Activated CD8-positive, alpha-beta T cell treated with anti-CD3 and anti-CD28 coated beads, Interleukin-2, amount 10 ng/mL, durations not matched to agents 7 days and 5 days (primary cell): ENCODE measurements around the gene CABLES1. TPM values are rescaled to one million over a fixed set of nuclear protein-coding genes. Genes with fewer than 3 reads are reported as not detected.

ENCODE experiments used
- ATAC-seq: fragments of 150-1000 bp; cut with Tn5 transposase; one replicate; pipeline ENCODE4 v1.10.0; 2021; ENCODE audit warnings: moderate library complexity
- CTCF ChIA-PET: fragments of 350-600 bp; sonication (Branson Sonifier 250); formaldehyde crosslinking; loops from one replicate; lab custom pipeline; 2021; ENCODE audit warnings: antibody characterized with exemption; lab: Charles Lee
- POLR2A ChIA-PET: fragments of 350-600 bp; sonication (Branson Sonifier 250); formaldehyde crosslinking; loops from one replicate; lab custom pipeline; 2021; ENCODE audit warnings: antibody characterized with exemption; lab: Charles Lee
- DNase-seq: peaks from one replicate; pipeline ENCODE4 v3.0.0-alpha.2; 2020
- H3K27ac Mint-ChIP-seq: one replicate; pipeline ENCODE4 v1.8.0; 2021; ENCODE audit warnings: mild to moderate bottlenecking, mixed read lengths
- H3K27me3 Mint-ChIP-seq: one replicate; pipeline ENCODE4 v1.8.0; 2021; ENCODE audit warnings: low read depth, mixed read lengths
- H3K36me3 Mint-ChIP-seq: one replicate; pipeline ENCODE4 v1.8.0; 2021; ENCODE audit warnings: low read depth, mixed read lengths
- H3K4me1 Mint-ChIP-seq: one replicate; pipeline ENCODE4 v1.8.0; 2021; ENCODE audit warnings: low read depth, mixed read lengths
- H3K4me3 Mint-ChIP-seq: one replicate; pipeline ENCODE4 v1.8.0; 2021; ENCODE audit warnings: mild to moderate bottlenecking, mixed read lengths
- H3K9me3 Mint-ChIP-seq: one replicate; pipeline ENCODE4 v1.8.0; 2022; ENCODE audit warnings: mixed read lengths; ENCODE audit not compliant: insufficient read depth
- total RNA-seq, 2 experiments: library from RNA; stranded (reverse); gene quantifications; one replicate each; pipeline ENCODE4 v1.2.3, GENCODE V29; 2021

The CABLES1 gene
- total RNA-seq, 2 experiments from 2014 or later = 2.3 to 2.7 TPM

- H3K4me3 Mint-ChIP-seq = no peak overlapping the region
- no peaks in the 10 kb centered on the region for H3K36me3 Mint-ChIP-seq
- H3K4me1 Mint-ChIP-seq = peaks cover 15% of the 10 kb centered on the region
- H3K27ac Mint-ChIP-seq = no peak overlapping the region
- ATAC-seq (no peak), DNase-seq (no peak)
- H3K27me3 Mint-ChIP-seq = no peaks in the 10 kb centered on the region
- POLR2A ChIA-PET = no interaction called here
- CTCF ChIA-PET = no interaction called here
- H3K9me3 Mint-ChIP-seq = no peaks in the 10 kb centered on the region
Measured at GRCh38 chr18:23193742-23194141, 58.5 kb downstream of the CABLES1 start.

DNA sequence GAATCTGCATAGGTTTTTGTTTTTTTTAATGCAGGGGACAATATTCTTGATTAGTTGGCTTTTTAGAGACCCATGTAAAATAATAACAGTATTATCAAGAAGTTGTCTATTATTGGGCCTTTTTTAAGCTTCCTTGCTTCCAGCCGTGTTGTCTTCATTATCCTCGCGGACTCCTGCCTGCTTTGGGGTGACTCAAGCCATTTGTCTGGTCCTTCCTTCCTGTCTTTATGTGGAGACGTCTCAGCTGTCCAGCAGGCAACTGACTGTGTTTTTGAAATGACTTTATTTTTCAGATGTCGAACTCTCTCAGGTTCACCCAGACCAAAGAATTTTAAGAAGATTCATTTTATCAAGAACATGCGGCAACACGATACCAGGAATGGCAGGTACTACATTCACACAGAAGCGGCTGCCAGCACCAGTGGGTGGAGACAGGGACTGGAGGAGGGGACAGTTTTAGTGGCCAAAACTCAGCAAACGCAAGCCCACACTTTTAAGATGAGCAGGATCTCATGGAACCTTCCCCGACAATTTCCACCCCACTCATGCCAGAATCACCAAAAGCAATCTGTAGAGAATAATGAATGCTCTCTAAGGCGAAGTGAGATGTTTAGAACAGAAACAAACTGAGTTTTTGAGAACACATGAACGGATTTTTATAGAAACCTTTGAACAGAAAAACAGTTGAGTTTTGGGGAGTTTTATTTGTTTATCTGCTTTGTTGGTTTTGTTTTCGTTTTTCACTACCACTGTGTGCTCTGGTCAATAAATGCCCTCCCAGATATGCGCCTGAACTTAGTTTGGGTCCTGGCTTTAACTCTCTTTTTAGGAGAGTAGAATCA lies 59.1 kb downstream of the CABLES1 start:
- ChIA-PET CTCF (no interaction called here), POLR2A (no interaction called here)
- H3K27ac Mint-ChIP-seq = no peak overlapping the region
- no peak overlapping the region for H3K4me3 Mint-ChIP-seq
- no peak for ATAC-seq
- no peak for DNase-seq
- no peaks in the 10 kb centered on the region for H3K27me3 Mint-ChIP-seq
- no peaks in the 10 kb centered on the region for H3K36me3 Mint-ChIP-seq
- peaks cover 15% of the 10 kb centered on the region for H3K4me1 Mint-ChIP-seq
- H3K9me3 Mint-ChIP-seq = no peaks in the 10 kb centered on the region

DNA sequence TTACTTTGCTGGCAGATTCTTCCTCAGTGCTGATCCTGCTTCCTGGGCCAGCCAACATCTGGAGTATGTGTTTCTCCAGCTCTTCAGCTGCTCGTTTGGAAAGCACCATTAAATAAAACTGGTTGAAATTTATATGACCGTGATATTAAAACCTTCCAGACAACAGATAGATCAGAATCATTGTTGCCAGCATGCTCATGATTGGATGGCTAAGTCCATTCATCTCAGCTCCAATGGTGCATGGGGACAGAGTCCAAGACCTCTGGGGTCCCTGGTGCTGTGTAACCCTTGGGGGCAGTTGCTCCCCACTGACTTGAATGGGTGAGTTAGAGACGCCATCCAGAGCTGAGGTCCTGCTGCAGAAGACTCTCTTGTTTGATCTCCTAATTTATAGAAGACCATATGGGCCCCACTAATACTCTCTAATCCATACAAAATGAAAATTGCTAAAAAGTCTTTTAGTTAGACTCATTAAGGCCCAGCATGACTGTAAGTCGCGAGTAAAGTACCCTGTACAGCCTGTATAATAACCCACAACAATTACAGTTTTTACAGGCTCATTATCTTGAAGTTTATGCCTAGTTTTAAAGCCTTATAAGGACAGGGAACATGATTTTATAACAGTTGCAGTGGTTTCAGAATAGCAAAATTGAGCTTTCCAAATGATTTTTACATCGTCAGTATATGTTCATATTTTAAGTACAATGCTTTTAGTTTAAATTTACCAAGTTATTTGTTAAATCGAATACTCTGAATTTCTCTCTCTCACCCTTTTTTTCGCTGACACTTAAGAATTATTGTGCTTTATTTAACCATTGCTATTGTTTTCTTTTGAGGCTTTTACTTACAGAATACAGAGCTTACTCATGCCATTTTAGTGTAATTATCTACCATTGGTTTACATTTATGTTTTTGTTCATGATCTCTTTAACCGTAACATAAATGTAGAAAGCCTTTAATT lies 60.0 kb downstream of the CABLES1 start:
- no peaks in the 10 kb centered on the region for H3K9me3 Mint-ChIP-seq
- H3K36me3 Mint-ChIP-seq = no peaks in the 10 kb centered on the region
- H3K4me1 Mint-ChIP-seq = peaks cover 15% of the 10 kb centered on the region
- H3K27me3 Mint-ChIP-seq = no peaks in the 10 kb centered on the region
- H3K27ac Mint-ChIP-seq = no peak overlapping the region
- ChIA-PET CTCF (no interaction called here), POLR2A (no interaction called here)
- DNase-seq (no peak), ATAC-seq (no peak)
- no peak overlapping the region for H3K4me3 Mint-ChIP-seq

DNA sequence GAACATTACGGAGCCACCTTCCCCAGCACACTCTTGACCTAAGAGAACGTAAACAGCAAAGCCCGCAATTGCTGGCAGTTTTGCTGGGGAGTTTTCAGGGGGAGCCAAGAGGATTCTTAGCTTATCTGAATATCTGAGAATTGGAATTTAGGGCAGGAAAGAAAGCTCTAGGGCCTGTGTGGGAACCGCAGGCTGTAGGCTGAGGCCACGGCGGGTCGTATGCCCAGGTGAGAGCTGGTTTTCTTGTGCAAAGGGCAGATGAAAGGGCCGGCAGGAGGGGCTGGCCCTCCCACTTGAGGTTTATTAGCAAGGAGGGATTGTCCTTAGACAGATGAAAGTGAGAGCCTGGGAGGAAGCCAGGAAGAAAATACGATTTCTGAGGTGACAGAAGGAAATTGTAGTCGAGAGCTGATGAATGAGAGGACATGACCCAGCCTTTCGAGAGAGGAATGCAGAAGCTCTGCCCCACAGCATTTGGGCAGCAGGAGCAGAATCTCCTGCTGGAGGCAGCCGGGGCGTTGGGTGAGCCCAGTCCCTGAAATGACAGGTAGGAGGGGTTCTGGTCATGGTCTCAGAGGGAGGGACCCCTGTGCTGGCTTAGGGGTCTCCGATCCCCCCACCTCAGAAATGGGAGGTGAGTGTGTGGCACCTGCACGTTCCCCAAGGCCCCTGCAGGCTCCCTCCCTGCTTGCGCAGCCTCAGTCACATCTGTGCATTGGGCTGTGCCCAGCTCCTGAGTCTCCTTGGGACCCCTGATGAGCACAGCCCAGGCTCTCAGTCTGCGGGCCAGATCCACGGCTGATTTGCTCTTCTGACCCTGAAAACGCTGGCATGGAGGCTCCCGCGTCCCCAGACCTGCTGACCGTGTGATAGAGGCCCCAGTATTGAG lies 61.1 kb downstream of the CABLES1 start:
- Mint-ChIP-seq H3K4me1 (peaks cover 13% of the 10 kb centered on the region), H3K27me3 (no peaks in the 10 kb centered on the region), H3K27ac (no peak overlapping the region), H3K9me3 (no peaks in the 10 kb centered on the region), H3K36me3 (no peaks in the 10 kb centered on the region), H3K4me3 (no peak overlapping the region)
- ChIA-PET POLR2A (no interaction called here), CTCF (no interaction called here)
- no peak for ATAC-seq
- no peak for DNase-seq

GRCh38 chr18:23198217-23198845 lies 63.0 kb downstream of the CABLES1 start:
- ATAC-seq = no peak
- H3K36me3 Mint-ChIP-seq = peaks cover 2% of the 10 kb centered on the region
- no peak overlapping the region for H3K27ac Mint-ChIP-seq
- H3K27me3 Mint-ChIP-seq = peaks cover 6% of the 10 kb centered on the region
- peaks cover 7% of the 10 kb centered on the region for H3K4me1 Mint-ChIP-seq
- ChIA-PET POLR2A (no interaction called here), CTCF (interaction anchor here (1.2 kb wide), 2 partner anchors 10 to 17 kb away, joined by 3 to 5 read pairs; no protein-coding TSS in a partner anchor)
- no peak for DNase-seq
- H3K4me3 Mint-ChIP-seq = no peak overlapping the region
- H3K9me3 Mint-ChIP-seq = no peaks in the 10 kb centered on the region

DNA sequence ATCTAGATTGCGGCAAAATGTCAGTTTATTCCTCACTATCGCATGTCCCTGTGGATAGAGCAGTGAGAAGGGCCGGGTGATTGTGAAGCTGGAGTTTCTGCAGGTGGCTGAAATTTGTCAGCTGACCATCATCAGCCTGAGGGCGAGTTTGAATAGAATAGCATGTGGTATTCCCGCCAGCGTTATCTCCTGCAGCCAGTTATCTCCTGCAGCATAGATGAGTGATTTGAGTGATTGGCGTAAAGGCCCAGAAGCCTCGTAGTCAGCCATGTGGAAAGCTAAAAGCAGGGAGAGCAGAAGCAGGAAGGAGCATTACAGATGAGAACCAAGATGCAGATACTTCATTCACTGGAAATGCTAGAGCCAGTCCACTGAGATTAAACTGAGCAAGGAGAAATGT lies 65.5 kb downstream of the CABLES1 start:
- ATAC-seq = no peak
- H3K36me3 Mint-ChIP-seq = peaks cover 6% of the 10 kb centered on the region
- peaks cover 6% of the 10 kb centered on the region for H3K27me3 Mint-ChIP-seq
- no peak overlapping the region for H3K4me3 Mint-ChIP-seq
- DNase-seq = no peak
- peaks cover 7% of the 10 kb centered on the region for H3K4me1 Mint-ChIP-seq
- POLR2A ChIA-PET = no interaction called here
- CTCF ChIA-PET = interaction anchor here (0.8 kb wide), 1 partner anchor 9 kb away, joined by 3 read pairs; no protein-coding TSS in a partner anchor
- H3K27ac Mint-ChIP-seq = no peak overlapping the region
- H3K9me3 Mint-ChIP-seq = no peaks in the 10 kb centered on the region

GRCh38 chr18:23201741-23202140 lies 66.5 kb downstream of the CABLES1 start:
- H3K9me3 Mint-ChIP-seq = no peaks in the 10 kb centered on the region
- H3K4me3 Mint-ChIP-seq = no peak overlapping the region
- POLR2A ChIA-PET = no interaction called here
- CTCF ChIA-PET = interaction anchor here (0.8 kb wide), 1 partner anchor 8 kb away, joined by 3 read pairs; no protein-coding TSS in a partner anchor
- no peak overlapping the region for H3K27ac Mint-ChIP-seq
- H3K27me3 Mint-ChIP-seq = peaks cover 6% of the 10 kb centered on the region
- H3K4me1 Mint-ChIP-seq = peaks cover 7% of the 10 kb centered on the region
- ATAC-seq = no peak
- peaks cover 10% of the 10 kb centered on the region for H3K36me3 Mint-ChIP-seq
- DNase-seq = no peak

DNA sequence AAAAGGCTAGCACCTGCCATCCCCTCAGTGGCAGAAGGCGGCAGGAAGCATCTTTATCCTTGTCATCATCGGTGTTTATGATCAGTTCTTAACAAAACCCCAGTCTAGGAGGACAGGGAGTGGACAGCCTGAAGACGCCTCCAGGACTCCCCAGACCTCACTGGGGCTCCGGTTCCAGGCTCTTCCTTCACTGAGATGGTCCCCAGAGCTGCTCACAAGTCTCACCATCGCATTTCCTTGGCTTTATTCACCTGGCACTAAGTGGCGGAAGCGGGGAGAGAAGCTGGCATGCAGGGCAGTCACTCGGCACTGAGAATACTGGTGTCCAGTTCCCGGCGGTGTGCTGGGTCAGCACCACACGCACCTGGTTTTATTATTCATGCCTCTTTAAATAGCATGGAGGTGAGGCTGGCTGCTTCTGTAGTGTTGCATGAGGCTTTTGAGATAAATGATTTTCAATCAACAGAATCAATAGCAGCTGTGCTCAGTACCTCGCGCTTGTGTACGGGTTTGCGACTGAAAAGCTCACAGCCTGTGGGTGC lies 68.7 kb downstream of the CABLES1 start:
- ATAC-seq (no peak), DNase-seq (no peak)
- H3K9me3 Mint-ChIP-seq = peaks cover 10% of the 10 kb centered on the region
- peaks cover 6% of the 10 kb centered on the region for H3K27me3 Mint-ChIP-seq
- CTCF ChIA-PET = interaction anchor here (1.1 kb wide), 1 partner anchor 154 kb away, joined by 4 read pairs; no protein-coding TSS in a partner anchor
- POLR2A ChIA-PET = no interaction called here
- H3K36me3 Mint-ChIP-seq = peaks cover 21% of the 10 kb centered on the region
- no peak overlapping the region for H3K4me3 Mint-ChIP-seq
- peaks cover 11% of the 10 kb centered on the region for H3K4me1 Mint-ChIP-seq
- no peak overlapping the region for H3K27ac Mint-ChIP-seq

DNA sequence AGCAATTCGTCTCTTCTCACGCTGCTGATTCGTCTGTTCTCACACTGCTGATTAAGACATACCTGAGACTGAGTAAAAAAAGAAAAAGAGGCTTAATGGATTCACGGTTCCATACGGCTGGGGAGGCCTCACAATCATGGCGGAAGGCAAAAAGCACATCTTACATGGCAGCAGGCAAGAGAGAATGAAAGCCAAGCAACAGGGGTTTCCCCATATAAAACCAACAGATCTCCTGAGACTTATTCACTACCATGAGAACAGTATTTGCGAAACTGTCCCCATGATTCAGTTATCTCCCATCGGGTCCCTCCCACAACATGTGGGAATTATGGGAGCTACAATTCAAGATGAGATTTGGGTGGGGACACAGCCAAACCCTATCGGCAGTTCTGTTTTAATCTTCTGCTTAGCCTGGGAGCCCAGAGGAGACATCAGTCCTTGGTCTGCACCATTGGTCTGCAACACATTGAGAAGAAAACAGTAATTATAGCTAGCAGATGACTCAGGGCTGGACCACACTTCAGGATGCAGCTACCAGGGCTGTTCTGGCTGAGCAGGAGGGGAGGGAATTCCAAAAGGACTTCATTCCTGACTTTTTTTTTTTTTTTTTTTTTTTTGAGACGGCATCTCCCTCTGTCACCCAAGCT lies 69.4 kb downstream of the CABLES1 start:
- ChIA-PET POLR2A (no interaction called here), CTCF (no interaction called here)
- ATAC-seq (no peak), DNase-seq (no peak)
- no peak overlapping the region for H3K4me3 Mint-ChIP-seq
- peaks cover 6% of the 10 kb centered on the region for H3K27me3 Mint-ChIP-seq
- no peak overlapping the region for H3K27ac Mint-ChIP-seq
- peaks cover 21% of the 10 kb centered on the region for H3K36me3 Mint-ChIP-seq
- H3K4me1 Mint-ChIP-seq = peaks cover 11% of the 10 kb centered on the region
- H3K9me3 Mint-ChIP-seq = peaks cover 11% of the 10 kb centered on the region

DNA sequence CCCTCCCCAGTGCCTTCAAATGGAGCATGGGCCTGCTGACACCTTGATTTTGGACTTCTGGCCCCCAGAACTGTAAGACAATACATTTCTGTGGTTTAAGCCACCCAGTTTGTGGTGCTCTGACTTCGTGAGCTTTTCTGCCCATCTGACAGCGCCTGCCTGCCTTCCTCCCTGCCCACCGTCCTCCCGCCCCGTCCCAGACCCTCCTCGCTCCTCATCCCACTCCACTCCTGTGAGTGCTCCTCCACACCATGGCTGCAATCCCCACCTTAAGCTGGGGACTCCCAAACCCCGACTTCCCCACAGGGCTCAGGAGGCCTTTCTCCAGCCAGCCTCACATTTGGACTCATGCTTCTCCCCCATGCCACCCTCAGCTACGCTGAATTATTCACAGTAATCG lies 70.7 kb downstream of the CABLES1 start:
- ATAC-seq (no peak), DNase-seq (no peak)
- ChIA-PET POLR2A (no interaction called here), CTCF (no interaction called here)
- no peak overlapping the region for H3K4me3 Mint-ChIP-seq
- H3K36me3 Mint-ChIP-seq = peaks cover 21% of the 10 kb centered on the region
- H3K4me1 Mint-ChIP-seq = peaks cover 11% of the 10 kb centered on the region
- H3K27ac Mint-ChIP-seq = no peak overlapping the region
- H3K9me3 Mint-ChIP-seq = peaks cover 11% of the 10 kb centered on the region
- peaks cover 6% of the 10 kb centered on the region for H3K27me3 Mint-ChIP-seq
